HG02884 (cell line): Measurements from ENCODE around the gene GPX3.

Source experiments
- ATAC-seq: cut with Tn5 transposase; IDR thresholded peaks from one replicate; pipeline ENCODE4 v1.9.1; 2021; ENCODE audit warnings: mild to moderate bottlenecking, moderate library complexity; ENCODE audit not compliant: unreplicated experiment

The GPX3 gene

GRCh38 chr5:151020304-151021110 is at the start of gene GPX3:
Gene GPX3 (plus strand): TSS chr5:151020591. CDS start chr5:151020655, 64 bp downstream.
- ATAC-seq, result peak; percentile 76

GRCh38 chr5:150978590-150978989 is 41.8 kb upstream of the GPX3 start:
- ATAC-seq, result no peak

- no peak for ATAC-seq
Observed at GRCh38 chr5:150987746-150988145, 32.6 kb upstream of the GPX3 start.

GRCh38 chr5:150989695-150990094 is 30.7 kb upstream of the GPX3 start:
- ATAC-seq, result no peak

- no peak for ATAC-seq
Observed at GRCh38 chr5:150992705-150993104, 27.7 kb upstream of the GPX3 start.

- ATAC-seq, result no peak
Observed at GRCh38 chr5:150993422-150993821, 27.0 kb upstream of the GPX3 start.

GRCh38 chr5:150993826-150994412 is 26.5 kb upstream of the GPX3 start:
- no peak for ATAC-seq

GRCh38 chr5:150999704-151000442 is 20.5 kb upstream of the GPX3 start:
- ATAC-seq, result no peak

- ATAC-seq, result no peak
Observed at GRCh38 chr5:151001436-151001835, 19.0 kb upstream of the GPX3 start.

GRCh38 chr5:151002250-151002649 is 18.1 kb upstream of the GPX3 start:
- ATAC-seq, result no peak

GRCh38 chr5:151002681-151003502 is 17.5 kb upstream of the GPX3 start:
- ATAC-seq, result no peak

GRCh38 chr5:151003503-151003860 is 16.9 kb upstream of the GPX3 start:
- no peak for ATAC-seq

GRCh38 chr5:151004499-151004898 is 15.9 kb upstream of the GPX3 start:
- no peak for ATAC-seq

- no peak for ATAC-seq
Observed at GRCh38 chr5:151005187-151005949, 15.0 kb upstream of the GPX3 start.

- no peak for ATAC-seq
Observed at GRCh38 chr5:151005950-151006576, 14.3 kb upstream of the GPX3 start.

GRCh38 chr5:151006704-151007334 is 13.6 kb upstream of the GPX3 start:
- ATAC-seq, result no peak

GRCh38 chr5:151007430-151008209 is 12.8 kb upstream of the GPX3 start:
- no peak for ATAC-seq

- ATAC-seq, result no peak
Observed at GRCh38 chr5:151008210-151008491, 12.2 kb upstream of the GPX3 start.

- ATAC-seq, result no peak
Observed at GRCh38 chr5:151008906-151009305, 11.5 kb upstream of the GPX3 start.
